Left kidney (tissue), 2 donors: Measurements from ENCODE around the gene NRF1. TPM values are rescaled to one million over a fixed set of nuclear protein-coding genes. Genes with fewer than 3 reads are reported as not detected.
A peak's percentile ranks its signal among the peaks of the same experiment; 100 is the strongest.

Experiments used
- DNase-seq: peaks from one replicate; pipeline ENCODE4 v3.0.0-alpha.2; 2013
- polyA plus RNA-seq: library from polyadenylated mRNA; unstranded; fragments of 120-200 nt; gene quantifications from one replicate; pipeline ENCODE4 v1.2.1, GENCODE V29; 2013; ENCODE audit not compliant: insufficient read length

Gene NRF1
- polyA plus RNA-seq, 1 donor, result 32.6 TPM

- DNase-seq, result no peak
These were observed 122.9 kb downstream of the NRF1 start for GRCh38 chr7:129734400-129734799.

GRCh38 chr7:129739427-129739826 is 127.9 kb downstream of the NRF1 start:
- DNase-seq, result peak; percentile 33

DNA sequence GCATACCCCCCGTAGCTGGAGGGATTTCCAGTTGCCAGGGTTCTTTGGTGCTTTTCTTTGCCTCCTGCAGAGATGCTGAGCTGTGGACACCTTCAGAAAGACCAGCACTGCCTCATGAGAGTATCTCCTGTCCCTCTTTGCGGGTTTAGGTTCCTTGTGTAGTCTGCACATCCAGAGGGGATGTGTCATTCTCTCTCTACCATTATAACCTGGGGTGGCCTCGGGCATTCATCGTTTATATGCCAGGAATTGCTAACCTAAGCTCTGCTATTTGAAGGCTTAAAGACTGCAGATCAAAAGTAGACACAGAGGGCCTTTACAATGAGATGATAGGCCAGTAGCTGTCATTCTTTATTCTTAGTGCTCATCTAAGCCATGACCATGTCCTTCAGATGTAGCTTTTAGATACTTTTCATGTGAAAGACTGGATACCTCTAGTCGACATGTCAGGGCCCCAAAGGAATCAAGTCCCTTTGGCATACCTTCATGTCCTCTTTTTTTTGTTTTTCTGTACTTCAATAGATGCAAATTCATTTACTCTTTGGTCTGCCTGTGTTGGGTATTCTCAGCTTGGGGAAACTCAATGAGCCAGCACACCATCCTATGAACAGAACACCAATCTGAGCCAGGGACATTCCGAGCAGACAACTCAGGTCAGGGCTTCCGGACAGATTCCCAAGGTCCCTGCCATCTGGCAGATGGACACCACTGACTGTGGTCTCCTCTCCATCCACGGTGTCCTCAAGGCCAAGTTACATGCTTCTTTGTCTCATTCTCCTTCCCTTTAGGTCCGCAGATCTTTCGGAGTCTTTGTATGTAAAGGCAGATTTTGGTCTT is 129.3 kb downstream of the NRF1 start:
- no peak for DNase-seq

DNA sequence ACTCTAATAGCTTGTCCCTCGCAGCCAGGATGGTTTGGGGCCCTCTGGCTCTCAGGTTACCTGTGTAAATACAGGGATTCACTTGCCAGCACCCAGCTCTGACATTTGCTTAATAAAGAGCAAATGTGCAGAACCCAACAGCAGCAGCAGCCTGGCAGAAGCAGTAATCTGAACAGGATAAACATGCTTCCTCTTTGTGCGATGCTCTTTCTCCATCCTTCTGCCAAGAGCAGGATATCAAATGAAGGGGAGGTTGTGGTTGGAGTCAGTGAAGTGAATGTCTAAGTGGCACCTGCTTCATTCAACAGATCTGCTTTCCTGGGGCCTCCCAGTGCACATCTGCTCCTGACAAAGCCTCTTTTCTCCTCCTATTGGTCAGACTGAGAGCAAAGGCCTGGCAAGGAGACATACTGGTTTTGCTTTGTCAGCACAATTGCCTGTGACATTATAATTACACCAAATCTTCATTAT is 130.3 kb downstream of the NRF1 start:
- DNase-seq, result peak; percentile 30

DNA sequence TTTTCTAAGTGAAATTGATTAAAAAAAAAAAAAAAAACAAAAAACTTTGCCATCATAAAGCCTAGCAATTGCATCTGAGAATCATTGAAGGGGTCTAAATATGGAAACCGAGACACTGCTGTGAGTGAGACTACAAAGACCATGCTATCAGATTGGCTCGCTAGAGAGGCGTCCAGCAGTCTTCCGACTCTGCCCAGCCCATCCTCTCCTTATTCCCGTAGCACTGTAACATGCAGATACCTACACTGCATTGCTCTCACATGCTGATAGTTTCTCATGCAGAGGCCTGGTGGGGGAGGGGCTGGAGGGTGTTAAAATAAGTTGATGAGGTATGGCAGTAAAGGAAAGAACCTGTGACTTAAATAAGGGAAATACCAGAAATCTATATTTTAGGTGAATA is 130.7 kb downstream of the NRF1 start:
- no peak for DNase-seq

- no peak for DNase-seq
These were observed 135.5 kb downstream of the NRF1 start for GRCh38 chr7:129746857-129747529.

- DNase-seq, result no peak
These were observed 137.0 kb downstream of the NRF1 start for GRCh38 chr7:129748356-129749109.

GRCh38 chr7:129750091-129750490 is 138.6 kb downstream of the NRF1 start:
- DNase-seq, result no peak

GRCh38 chr7:129750501-129750900 is 139.0 kb downstream of the NRF1 start:
- no peak for DNase-seq

GRCh38 chr7:129751916-129752315 is 140.4 kb downstream of the NRF1 start:
- DNase-seq, result no peak

GRCh38 chr7:129752760-129753159 is 141.2 kb downstream of the NRF1 start:
- no peak for DNase-seq

GRCh38 chr7:129754406-129754805 is 142.9 kb downstream of the NRF1 start:
- no peak for DNase-seq

- no peak for DNase-seq
These were observed 146.5 kb downstream of the NRF1 start for GRCh38 chr7:129757991-129758390.

DNA sequence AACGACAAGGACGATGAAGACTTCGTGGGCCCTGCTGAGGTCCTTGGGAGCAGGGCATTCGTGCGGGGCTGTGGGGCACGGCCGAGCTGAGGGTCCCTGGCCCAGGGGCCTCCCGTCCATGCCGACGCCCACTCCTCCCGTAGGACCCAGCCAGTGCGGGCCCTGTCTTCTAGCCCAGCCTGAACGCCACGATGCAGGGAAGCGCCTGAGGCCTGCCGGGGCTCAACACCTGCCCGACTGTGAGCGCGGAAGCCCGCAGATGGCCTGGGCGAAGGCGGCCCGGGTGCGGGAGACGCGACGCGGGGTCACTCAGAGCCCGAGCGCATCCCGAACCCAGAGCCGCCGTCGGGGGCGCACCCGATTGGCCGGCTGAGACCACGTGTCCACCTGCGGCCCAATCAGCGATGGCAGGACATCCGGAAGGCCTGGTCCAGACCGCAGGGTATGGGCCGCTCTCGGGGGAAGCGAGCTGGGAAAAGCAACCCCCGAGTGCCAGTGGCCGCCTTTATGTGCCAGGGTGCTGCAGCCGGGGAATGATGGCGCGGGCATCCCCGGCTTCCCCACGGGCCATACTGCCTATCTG is 151.0 kb downstream of the NRF1 start:
- no peak for DNase-seq

DNA sequence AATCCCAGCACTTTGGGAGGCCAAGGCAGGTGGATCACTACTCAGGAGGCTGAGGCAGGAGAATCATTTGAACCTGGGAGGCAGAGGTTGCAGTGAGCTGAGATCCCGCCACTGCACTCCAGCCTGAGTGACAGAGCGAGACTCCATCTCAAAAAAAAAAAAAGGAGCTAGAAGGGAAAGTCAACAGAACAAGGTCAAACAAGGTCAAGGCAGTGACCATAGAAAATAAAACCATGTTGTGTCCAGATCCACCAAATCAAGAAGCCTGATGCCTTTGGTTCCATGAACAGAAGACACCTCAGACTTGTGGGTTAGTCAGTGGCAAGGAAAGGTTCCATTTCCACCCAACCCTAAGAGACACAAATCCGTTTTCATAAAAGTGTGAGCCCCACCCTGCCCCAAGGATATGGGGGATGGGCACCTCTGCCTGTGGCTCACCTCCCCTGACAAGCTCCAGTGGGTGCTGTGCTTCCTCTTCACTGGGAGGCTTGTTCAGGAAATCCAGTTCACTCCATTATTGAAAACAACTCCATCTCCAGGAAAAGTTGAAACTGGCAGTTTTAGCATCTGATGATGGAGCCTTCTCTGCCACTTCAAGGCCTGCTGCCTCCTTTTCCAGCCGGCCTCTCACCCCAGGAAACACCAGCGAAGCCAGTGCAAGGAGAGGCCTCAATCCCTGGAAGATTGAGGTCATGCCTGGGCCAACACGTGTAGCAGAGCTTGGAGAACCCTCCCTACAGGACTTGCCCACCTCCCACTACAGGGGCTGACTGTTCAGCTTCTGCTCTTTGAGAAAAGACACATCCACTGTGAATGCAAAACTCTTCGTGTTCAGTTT is 152.9 kb downstream of the NRF1 start:
- no peak for DNase-seq

- DNase-seq, result no peak
These were observed 153.8 kb downstream of the NRF1 start for GRCh38 chr7:129765352-129765751.

DNA sequence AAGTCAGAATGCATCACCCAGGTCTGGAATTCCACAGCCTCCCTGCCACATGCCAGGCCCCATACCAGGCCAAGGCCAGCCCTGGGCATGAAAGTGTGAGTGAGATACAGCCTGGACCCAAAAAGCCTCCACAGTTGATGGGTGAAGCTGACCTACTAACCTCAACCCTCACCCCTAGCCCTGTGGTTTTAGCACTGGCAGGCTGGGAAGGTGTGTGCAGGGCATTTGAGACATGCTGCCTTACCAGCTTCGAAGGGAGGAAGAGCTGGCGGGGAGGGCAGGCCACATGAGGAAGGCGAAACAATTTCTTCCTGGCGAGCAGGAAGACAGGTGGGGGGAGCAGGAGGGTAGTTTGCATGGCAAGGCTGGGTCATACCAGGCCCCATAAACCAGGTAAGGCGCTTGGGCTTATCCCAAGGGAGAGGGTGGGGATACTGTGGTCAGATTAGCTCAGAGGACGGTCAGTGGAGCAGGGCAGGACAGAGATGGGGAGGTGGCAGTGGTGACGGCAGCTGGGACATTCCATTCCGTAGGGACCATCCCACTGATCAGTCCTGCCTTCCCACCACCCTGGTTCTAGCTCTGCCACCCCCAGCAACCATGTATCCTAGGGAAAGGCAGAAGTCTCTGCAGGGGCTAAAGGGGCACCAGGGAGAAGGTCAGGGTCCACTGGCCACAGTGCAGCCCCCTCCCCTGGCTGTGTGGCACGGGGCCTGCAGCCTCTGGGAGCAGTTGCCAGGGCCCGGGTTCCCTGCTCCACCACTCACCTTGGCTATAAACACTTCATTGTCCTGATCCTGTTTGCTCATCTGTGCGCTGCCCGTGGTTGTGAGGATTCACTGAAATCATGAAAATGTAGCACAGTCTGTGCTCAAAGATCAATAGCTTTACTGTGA is 155.8 kb downstream of the NRF1 start:
- DNase-seq, result no peak

GRCh38 chr7:129768614-129769399 is 157.3 kb downstream of the NRF1 start:
- no peak for DNase-seq

DNA sequence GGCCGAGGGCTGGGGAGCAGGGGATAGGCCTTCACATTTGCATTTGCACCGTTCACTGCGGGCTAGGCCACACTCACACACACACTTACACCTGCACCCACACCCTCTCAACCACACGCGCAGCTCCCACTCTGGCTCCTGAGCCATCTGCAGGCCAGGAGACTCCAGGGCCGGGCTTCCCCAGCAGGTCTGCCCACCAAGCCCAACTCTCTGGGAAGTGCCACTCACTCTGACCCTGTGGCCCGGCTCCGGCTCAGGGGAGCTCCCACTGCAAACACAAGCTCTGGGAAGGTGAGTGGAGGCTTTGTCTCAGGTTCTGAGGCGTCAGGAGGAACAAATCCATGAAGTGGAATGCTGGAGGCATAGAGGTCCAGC is 157.9 kb downstream of the NRF1 start:
- no peak for DNase-seq
